Measurements from ENCODE around the gene OR8D1. TPM values are rescaled to one million over a fixed set of nuclear protein-coding genes. Genes with fewer than 3 reads are reported as not detected.

The OR8D1 gene
- total and polyA plus RNA-seq, 8 donors, result not detected

- 59 to 67% (median 62%) methylated on average over 2 of the region's 2 CpGs for WGBS, 5 donors
- no peak overlapping the region for H3K27ac ChIP-seq
- no peaks in the 10 kb centered on the region for H3K36me3 ChIP-seq
- no peak for DNase-seq
- intact Hi-C loops (cut with DNase I; ENCODE audit: low total_unique reads), result no loop called here
- H3K27me3 ChIP-seq, result no peaks in the 10 kb centered on the region
- H3K9me3 ChIP-seq, result no peaks in the 10 kb centered on the region
- no peaks in the 10 kb centered on the region for H3K4me1 ChIP-seq
- TF ChIP-seq POLR2A (IDR thresholded peaks at IDR 0.05) (no peak), EP300 (IDR thresholded peaks at IDR 0.05) (no peak), CTCF (IDR thresholded peaks at IDR 0.05) (no peak), POLR2AphosphoS5 (IDR thresholded peaks at IDR 0.05) (no peak)
- no peak overlapping the region for H3K4me3 ChIP-seq
Measured at GRCh38 chr11:124340142-124340447, 26.3 kb upstream of the OR8D1 start.

- H3K4me3 ChIP-seq, result no peak overlapping the region
- DNase-seq, result no peak
- no peaks in the 10 kb centered on the region for H3K4me1 ChIP-seq
- no peak for TF ChIP-seq EP300 (IDR thresholded peaks at IDR 0.05)
- no peak for TF ChIP-seq POLR2A (IDR thresholded peaks at IDR 0.05)
- no peak for TF ChIP-seq CTCF (IDR thresholded peaks at IDR 0.05)
- no peak for TF ChIP-seq POLR2AphosphoS5 (IDR thresholded peaks at IDR 0.05)
- no peaks in the 10 kb centered on the region for H3K9me3 ChIP-seq
- no peak overlapping the region for H3K27ac ChIP-seq
- WGBS, 5 donors, result 64 to 82% (median 78%) methylated on average over 6 of the region's 6 CpGs
- no peaks in the 10 kb centered on the region for H3K27me3 ChIP-seq
- H3K36me3 ChIP-seq, result no peaks in the 10 kb centered on the region
- intact Hi-C loops (cut with DNase I; ENCODE audit: low total_unique reads), result no loop called here
Measured at GRCh38 chr11:124339396-124340141, 25.8 kb upstream of the OR8D1 start.

- TF ChIP-seq POLR2A (IDR thresholded peaks at IDR 0.05), result no peak
- TF ChIP-seq CTCF (IDR thresholded peaks at IDR 0.05), result no peak
- TF ChIP-seq EP300 (IDR thresholded peaks at IDR 0.05), result no peak
- intact Hi-C loops (cut with DNase I; ENCODE audit: low total_unique reads), result no loop called here
Measured at GRCh38 chr11:124331873-124332272, 18.1 kb upstream of the OR8D1 start.

GRCh38 chr11:124329787-124330478 is 16.2 kb upstream of the OR8D1 start:
- TF ChIP-seq CTCF (IDR thresholded peaks at IDR 0.05) (no peak), POLR2AphosphoS5 (IDR thresholded peaks at IDR 0.05) (no peak), EP300 (IDR thresholded peaks at IDR 0.05) (no peak), POLR2A (IDR thresholded peaks at IDR 0.05) (no peak)
- WGBS, 5 donors, result 51 to 66% (median 65%) methylated on average over 2 of the region's 2 CpGs
- no peak overlapping the region for H3K4me3 ChIP-seq
- no peaks in the 10 kb centered on the region for H3K36me3 ChIP-seq
- H3K4me1 ChIP-seq, result no peaks in the 10 kb centered on the region
- intact Hi-C loops (cut with DNase I; ENCODE audit: low total_unique reads), result no loop called here
- H3K9me3 ChIP-seq, result no peaks in the 10 kb centered on the region
- H3K27ac ChIP-seq, result no peak overlapping the region
- no peaks in the 10 kb centered on the region for H3K27me3 ChIP-seq
- peak in 1 of 2 donors; percentile 11 for DNase-seq

More at GRCh38 chr11:124331873-124332272, 18.1 kb upstream of the OR8D1 start:
- Histone ChIP-seq H3K9me3 (no peaks in the 10 kb centered on the region), H3K4me3 (no peak overlapping the region), H3K27me3 (no peaks in the 10 kb centered on the region), H3K36me3 (no peaks in the 10 kb centered on the region), H3K4me1 (no peaks in the 10 kb centered on the region), H3K27ac (no peak overlapping the region)
- WGBS, 5 donors, result 67 to 77% (median 76%) methylated on average over 3 of the region's 3 CpGs
- DNase-seq, result no peak

Data from stomach (tissue), 9 donors.